ENCODE measurements around the gene MXI1.

- TF ChIP-seq RARB (CRISPR knock-in tag; IDR thresholded peaks at IDR 0.05) (no peak), SNAI2 (CRISPR knock-in tag; IDR thresholded peaks at IDR 0.05) (no peak), OSR1 (CRISPR knock-in tag; IDR thresholded peaks at IDR 0.05) (no peak), CSDC2 (CRISPR knock-in tag; IDR thresholded peaks at IDR 0.05) (no peak), PATZ1 (CRISPR knock-in tag; IDR thresholded peaks at IDR 0.05; ENCODE audit: borderline replicate concordance) (no peak), ZFP3 (CRISPR knock-in tag; IDR thresholded peaks at IDR 0.05) (no peak), ZFP30 (CRISPR knock-in tag; IDR thresholded peaks at IDR 0.05) (no peak), TCF4 (CRISPR knock-in tag; IDR thresholded peaks at IDR 0.05; ENCODE audit: borderline replicate concordance) (no peak), ISL1 (CRISPR knock-in tag; IDR thresholded peaks at IDR 0.05) (no peak), ZC3H10 (CRISPR knock-in tag; IDR thresholded peaks at IDR 0.05) (no peak), POU6F1 (CRISPR knock-in tag; IDR thresholded peaks at IDR 0.05; ENCODE audit: borderline replicate concordance, low read depth) (no peak), ZNF8 (CRISPR knock-in tag; IDR thresholded peaks at IDR 0.05) (no peak), GLIS3 (CRISPR knock-in tag; IDR thresholded peaks at IDR 0.05) (no peak)
- TF ChIP-seq, protein P1, sequence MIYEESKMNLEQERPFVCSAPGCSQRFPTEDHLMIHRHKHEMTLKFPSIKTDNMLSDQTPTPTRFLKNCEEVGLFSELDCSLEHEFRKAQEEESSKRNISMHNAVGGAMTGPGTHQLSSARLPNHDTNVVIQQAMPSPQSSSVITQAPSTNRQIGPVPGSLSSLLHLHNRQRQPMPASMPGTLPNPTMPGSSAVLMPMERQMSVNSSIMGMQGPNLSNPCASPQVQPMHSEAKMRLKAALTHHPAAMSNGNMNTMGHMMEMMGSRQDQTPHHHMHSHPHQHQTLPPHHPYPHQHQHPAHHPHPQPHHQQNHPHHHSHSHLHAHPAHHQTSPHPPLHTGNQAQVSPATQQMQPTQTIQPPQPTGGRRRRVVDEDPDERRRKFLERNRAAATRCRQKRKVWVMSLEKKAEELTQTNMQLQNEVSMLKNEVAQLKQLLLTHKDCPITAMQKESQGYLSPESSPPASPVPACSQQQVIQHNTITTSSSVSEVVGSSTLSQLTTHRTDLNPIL (CRISPR knock-in tag; IDR thresholded peaks at IDR 0.05; ENCODE audit: low read depth), result no peak
Observed at GRCh38 chr10:110184398-110184797, 23.0 kb upstream of the MXI1 start.
